Measurements from ENCODE around the gene ARID2.

DNA sequence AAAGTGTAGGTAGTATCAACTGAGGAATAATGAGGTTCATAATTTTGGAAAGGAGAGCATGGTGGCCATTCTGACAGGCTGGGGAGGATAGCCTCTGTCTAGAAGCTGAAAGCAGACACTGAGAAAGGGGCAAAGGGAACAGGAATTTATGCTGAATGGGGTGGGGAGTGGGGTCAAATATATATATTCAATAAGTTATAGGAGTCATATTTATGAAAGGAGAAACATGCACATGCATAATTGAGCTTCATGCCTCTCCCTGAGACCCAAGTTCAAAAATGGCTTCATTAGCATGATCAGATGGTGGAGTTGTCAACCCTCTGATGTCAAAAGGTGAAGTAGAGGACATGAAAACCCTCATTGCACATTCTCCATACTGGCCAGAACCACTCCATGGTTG is 33.9 kb upstream of the ARID2 start:
- TF ChIP-seq POLR2A (IDR thresholded peaks at IDR 0.05; ENCODE audit: low read length) (no peak), GATA1 (IDR thresholded peaks at IDR 0.05; ENCODE audit: low read depth, low read length) (no peak)
